HG03039 (cell line): ENCODE data around the gene SPRR4.

Source experiments
- ATAC-seq: cut with Tn5 transposase; IDR thresholded peaks from one replicate; pipeline ENCODE4 v1.9.1; 2021; ENCODE audit warnings: mild to moderate bottlenecking, moderate library complexity; ENCODE audit not compliant: unreplicated experiment

SPRR4 gene

GRCh38 chr1:152964536-152964935, 5.9 kb upstream of the SPRR4 start:
- ATAC-seq: no peak

DNA sequence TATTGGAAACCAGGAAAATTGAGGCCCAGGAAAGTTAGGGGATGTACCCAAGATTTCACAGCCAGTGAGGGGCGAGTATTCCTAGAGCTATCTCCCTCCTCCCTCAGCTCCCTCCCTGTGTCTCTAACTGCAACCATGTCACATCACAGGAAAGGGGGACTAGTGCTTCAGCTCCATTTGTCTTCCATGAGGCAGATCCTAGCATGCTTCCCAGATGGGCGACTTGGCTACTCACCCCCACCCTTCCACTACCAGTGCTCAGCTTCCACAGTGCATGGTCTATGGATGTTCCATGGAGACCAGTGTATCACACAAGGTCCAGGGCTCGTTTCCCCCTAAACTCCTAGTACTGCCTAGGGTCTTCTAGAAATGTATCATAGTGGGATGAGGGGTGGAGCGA, 4.6 kb upstream of the SPRR4 start:
- ATAC-seq: no peak

GRCh38 chr1:152967201-152967600, 3.2 kb upstream of the SPRR4 start:
- ATAC-seq: no peak

- peak; percentile 88 for ATAC-seq
These were observed 2.2 kb upstream of the SPRR4 start for GRCh38 chr1:152968248-152968647.

DNA sequence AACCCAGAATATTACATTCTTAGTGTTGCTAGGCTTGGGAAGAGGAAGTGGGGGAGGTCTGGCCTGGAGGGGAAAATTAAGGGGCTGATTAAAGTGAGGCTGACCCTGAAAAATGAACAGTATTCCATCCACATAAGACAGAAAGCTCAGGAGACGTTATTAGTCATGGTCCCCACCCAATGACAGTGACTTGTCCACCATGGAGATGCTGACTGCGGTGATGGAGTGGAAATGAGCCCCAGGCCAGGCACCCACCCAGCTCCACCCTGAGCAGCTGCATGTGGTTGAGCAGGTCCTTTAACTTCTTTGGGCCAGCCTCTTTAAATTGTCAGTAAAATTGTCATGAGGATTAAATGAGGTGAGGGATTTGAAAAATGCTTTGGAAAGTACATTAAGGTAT, 1.4 kb upstream of the SPRR4 start:
- no peak for ATAC-seq

- ATAC-seq: no peak
These were observed 1.9 kb downstream of the SPRR4 start for GRCh38 chr1:152972196-152972886.

DNA sequence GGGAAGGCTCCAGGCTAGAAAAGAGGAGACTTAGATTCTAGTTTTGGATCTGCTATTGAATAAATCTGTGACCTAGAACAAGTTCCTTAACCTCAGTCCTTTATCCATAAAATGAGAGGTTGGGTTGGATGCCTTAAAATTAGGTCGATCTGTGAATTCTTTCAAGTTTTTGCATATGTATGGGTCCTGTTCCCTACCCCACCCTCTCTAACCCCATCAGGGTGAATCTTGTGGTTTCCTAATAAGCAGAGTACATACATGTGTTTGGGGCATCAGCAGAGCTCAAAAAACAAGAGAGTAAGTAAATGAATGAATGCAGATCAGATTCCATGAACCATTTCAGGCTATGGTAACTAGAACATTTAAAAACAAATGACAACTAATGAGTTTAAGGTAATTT, 6.2 kb downstream of the SPRR4 start:
- ATAC-seq: no peak

GRCh38 chr1:152977614-152978013, 7.2 kb downstream of the SPRR4 start:
- ATAC-seq: no peak

DNA sequence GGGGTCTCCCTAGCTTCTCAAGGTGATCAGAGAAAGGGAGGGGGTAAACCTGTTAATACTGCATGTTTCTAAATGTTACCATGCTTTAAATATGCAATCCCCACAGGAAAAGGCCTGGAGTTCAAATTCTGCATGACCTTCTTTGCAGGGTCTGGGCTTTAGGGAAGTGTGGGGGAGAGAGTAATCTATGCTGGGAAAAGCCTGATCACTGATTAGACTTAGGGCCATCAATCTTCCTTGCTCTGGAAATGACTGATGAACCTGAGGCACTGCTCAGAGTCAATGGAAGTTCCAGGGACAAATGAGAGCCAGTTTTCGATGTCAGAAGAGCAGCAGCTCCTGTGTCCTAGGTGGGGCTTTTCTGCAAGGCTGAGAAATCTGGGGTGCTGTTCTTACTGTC, 10.2 kb downstream of the SPRR4 start:
- ATAC-seq: no peak

- ATAC-seq: no peak
These were observed 10.9 kb downstream of the SPRR4 start for GRCh38 chr1:152981146-152981871.

- ATAC-seq: no peak
These were observed 11.6 kb downstream of the SPRR4 start for GRCh38 chr1:152982076-152982475.

DNA sequence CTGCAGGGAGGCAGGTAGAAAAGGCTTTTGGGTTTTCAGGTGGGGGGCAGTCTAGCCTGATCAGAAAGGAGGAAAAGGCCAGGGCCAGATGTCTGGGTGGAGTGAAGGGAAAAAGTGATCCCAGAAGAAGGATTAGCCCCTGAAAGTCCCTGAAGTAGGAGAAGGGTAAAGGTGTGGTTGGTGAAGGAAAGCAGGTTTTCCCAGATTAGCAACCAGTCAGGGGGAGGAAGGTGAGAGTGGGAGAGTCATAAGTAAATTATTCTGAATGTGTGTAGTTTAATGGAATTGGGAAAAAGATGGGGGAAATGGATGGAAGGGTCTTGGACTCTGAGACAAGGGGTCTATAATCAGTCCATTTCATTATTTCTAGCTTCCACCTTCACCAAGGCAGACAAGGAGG, 12.8 kb downstream of the SPRR4 start:
- no peak for ATAC-seq

DNA sequence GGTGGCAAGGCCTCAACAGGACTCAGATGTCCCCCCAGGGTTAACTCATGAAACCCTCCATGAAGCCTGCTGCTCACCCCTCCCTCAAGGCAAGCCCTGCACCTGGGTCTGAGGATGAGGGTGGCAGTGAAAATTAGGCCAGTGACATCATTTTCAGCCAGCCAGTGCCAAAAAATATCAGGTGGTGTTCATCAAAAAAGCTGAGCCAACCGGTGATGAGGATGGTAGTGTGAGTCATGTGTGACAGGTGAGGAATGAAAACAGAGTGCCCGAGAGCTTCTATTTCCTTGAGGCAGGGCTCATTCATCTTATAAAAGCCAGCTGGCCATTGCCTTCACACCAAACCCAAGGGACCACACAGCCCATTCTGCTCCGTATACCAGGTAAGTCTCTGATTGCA, 13.3 kb downstream of the SPRR4 start, which contains the start of gene SPRR1A:
Gene SPRR1A, plus strand, starts transcription at position 339 of the 400 bp plus-strand sequence. CDS start 1,150 bp downstream, outside the sequence.
- no peak for ATAC-seq

GRCh38 chr1:152986578-152986977, 16.1 kb downstream of the SPRR4 start:
- no peak for ATAC-seq

DNA sequence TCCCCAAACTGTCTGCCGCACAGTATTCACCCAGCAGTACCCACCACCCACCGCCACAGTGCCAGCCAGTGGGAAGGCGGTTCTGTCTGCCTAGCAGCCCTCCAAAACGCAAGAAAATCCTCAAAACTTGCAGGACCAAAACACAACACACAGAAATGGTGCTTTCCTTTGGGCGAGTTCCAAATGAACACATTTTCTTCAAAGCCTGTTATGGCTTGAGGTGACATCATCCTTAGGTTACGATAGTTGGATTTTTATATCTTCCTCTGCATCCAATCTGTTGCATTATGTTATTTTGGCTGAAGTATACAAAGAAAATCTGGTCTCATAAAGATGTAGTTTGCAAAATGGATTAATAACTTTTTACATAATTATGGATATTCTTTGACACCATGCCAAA, 22.7 kb downstream of the SPRR4 start:
- no peak for ATAC-seq

DNA sequence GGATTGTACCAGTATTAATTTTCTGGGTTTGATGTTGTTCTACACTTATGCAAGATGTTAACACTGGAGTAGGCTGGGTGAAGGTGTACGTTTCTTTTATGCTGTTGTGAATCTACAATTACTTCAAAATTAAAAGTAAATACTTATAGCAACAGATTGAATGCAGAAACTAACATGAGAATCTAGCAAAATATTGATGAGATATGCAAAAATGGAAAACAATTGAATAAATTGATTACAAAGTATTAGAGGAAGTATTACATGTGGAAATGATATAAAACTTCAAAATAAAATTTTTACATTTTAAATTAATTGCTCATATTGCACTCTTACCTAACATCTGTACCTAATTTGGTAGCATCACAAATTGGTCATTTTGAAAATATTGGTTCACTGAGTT, 25.4 kb downstream of the SPRR4 start:
- no peak for ATAC-seq

DNA sequence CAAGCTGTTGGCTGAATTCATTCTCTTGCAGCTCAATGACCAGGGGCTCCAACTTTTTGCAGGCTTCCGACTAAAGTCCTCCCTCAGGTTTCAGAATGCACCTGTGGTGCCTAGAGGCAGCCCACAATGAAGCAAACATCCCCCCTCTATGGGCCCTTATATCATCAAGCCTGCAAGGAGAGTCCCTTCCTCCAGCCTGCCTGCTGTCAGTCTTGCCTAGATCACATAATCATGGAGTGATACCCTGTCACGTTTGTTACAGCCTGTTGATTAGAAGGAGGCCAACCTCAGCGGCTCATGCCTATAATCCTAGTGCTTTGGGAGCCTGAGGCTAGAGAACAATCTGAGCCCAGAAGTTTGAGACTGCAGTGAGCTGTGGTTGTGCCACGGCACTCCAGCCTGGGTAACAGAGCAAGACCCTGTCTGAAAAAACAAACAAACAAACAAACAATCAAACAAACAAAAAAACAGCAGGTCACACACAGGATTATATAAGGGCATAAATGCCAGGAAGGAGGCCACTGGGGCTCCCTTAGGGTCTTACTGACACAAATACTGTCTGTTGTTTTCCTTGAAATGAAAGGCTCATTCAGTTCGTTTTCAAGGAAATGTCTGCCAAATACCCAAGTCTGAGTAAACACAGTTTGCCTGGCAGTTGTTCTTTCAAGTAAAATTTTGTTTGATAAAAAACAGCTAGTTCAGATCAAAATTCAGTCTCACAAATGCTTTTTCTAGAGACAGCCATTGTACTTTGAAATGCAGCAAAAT, 26.4 kb downstream of the SPRR4 start:
- no peak for ATAC-seq

DNA sequence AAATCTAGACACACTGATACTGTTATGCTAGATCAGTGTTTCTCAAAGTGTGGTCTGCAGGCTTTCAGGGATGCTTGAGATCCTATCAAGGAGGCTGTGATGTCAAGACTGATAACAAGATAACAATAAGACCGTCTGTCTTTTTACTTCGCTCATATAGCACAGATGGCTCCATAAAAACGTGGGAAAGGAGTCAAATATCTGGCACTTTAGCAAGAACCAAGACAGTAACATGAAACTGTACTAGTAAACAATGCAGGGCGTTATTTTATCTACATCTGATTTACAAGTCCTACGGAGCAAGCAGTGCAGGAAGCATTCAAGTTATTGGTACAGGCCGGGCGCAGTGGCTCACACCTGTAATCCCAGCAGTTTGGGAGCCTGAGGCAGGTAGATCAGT, 27.5 kb downstream of the SPRR4 start:
- ATAC-seq: no peak

- no peak for ATAC-seq
These were observed 28.0 kb downstream of the SPRR4 start for GRCh38 chr1:152998476-152998875.

- ATAC-seq: no peak
These were observed 29.4 kb downstream of the SPRR4 start for GRCh38 chr1:152999818-153000217.

GRCh38 chr1:153000294-153000693, 29.8 kb downstream of the SPRR4 start:
- no peak for ATAC-seq

DNA sequence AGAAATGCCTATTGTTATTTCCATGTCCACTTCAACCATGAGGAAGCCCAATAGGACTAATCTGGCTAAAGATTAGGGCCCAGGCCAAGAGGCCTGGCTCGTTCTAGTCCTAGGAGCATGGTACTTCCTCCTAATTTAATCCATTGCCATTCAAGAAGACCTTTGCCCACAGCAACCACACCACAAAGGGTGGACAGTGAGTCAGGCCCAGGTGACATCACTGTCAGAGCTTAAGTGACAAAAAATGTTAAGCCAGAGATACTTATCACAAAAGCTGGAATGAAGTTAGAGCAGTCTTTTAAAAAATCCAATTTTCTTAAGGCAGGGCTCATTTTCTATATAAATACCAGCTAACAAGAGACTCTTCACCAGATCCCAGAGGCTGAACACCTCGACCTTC, 30.9 kb downstream of the SPRR4 start, which contains the start of gene SPRR3:
Gene SPRR3, plus strand, starts transcription at position 368 of the 400 bp plus-strand sequence. CDS start 1,272 bp downstream, outside the sequence.
- no peak for ATAC-seq
